ENCODE data around the gene FES.
A peak's percentile ranks its signal among the peaks of the same experiment; 100 is the strongest.

Gene FES

DNA sequence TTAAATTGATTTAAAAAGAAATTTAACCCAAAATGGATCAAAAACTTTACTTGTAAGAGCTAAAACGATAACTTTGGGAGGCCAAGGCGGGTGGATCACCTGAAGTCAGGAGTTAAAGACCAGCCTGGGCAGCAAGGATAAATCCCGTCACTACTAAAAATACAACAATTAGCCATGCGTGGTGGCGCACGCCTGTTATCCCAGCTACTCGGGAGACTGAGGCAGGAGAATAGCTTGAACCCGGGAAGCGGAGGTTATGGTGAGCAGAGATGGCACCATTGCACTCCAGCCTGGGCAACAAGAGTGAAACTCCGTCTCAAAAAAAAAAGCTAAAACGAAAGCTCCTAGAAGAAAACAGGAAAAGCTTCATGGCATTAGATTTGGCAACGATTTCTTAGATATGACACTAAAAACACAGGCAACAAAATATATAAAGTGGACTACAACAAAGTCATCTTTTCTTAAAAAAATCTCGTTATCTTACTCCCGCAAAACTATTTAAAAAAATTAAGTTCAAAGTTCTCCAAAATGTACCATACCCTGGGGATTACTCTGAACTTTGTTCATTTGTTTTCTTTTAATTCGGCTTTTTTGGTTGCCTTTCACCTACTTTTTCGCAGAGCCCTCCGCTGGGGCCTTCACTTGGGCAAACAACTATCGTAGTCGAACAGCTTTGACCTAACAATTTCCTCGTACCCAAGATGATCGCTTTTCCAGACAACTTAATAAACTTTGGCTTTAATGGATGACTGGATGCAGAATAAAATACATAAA lies 45.1 kb downstream of the FES start:
- H3K9me2 ChIP-seq (replicated peaks; ENCODE audit: control insufficient read depth, low read length) = no peaks in the 10 kb centered on the region
- peak overlapping the region; percentile 97 for H3K4me2 ChIP-seq (ENCODE audit: low read length)
- peaks cover 19% of the 10 kb centered on the region for H3F3A ChIP-seq (ENCODE audit: control insufficient read depth, insufficient read depth)
- H3K79me2 ChIP-seq (ENCODE audit: control insufficient read depth, low read length) = peaks cover 30% of the 10 kb centered on the region
- H3K4me3 ChIP-seq (ENCODE audit: low read length) = peak overlapping the region; percentile 98
- no peak for TF ChIP-seq EZH2phosphoT487 (IDR thresholded peaks at IDR 0.05; ENCODE audit: borderline replicate concordance, low read length)
- TF ChIP-seq, protein P1, sequence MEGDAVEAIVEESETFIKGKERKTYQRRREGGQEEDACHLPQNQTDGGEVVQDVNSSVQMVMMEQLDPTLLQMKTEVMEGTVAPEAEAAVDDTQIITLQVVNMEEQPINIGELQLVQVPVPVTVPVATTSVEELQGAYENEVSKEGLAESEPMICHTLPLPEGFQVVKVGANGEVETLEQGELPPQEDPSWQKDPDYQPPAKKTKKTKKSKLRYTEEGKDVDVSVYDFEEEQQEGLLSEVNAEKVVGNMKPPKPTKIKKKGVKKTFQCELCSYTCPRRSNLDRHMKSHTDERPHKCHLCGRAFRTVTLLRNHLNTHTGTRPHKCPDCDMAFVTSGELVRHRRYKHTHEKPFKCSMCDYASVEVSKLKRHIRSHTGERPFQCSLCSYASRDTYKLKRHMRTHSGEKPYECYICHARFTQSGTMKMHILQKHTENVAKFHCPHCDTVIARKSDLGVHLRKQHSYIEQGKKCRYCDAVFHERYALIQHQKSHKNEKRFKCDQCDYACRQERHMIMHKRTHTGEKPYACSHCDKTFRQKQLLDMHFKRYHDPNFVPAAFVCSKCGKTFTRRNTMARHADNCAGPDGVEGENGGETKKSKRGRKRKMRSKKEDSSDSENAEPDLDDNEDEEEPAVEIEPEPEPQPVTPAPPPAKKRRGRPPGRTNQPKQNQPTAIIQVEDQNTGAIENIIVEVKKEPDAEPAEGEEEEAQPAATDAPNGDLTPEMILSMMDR (IDR thresholded peaks at IDR 0.05; ENCODE audit: low read depth, low read length, poor library complexity, severe bottlenecking) = no peak
- no peaks in the 10 kb centered on the region for H3K9me3 ChIP-seq (ENCODE audit: control insufficient read depth, insufficient read depth, low read length)
- peaks cover 46% of the 10 kb centered on the region for H3K4me1 ChIP-seq (ENCODE audit: control insufficient read depth, low read length)
- H3K27me3 ChIP-seq (ENCODE audit: control insufficient read depth, low read length) = no peaks in the 10 kb centered on the region
- peak overlapping the region; percentile 91 for H3K27ac ChIP-seq (ENCODE audit: low read depth, low read length)
- H4K20me1 ChIP-seq (ENCODE audit: control insufficient read depth, insufficient read depth, low read depth, low read length) = no peaks in the 10 kb centered on the region
- peaks cover 15% of the 10 kb centered on the region for H3K36me3 ChIP-seq (ENCODE audit: control insufficient read depth, low read length)

- Histone ChIP-seq H3K27me3 (ENCODE audit: control insufficient read depth, low read length) (no peaks in the 10 kb centered on the region), H3K4me1 (ENCODE audit: control insufficient read depth, low read length) (peaks cover 56% of the 10 kb centered on the region), H3K36me3 (ENCODE audit: control insufficient read depth, low read length) (peaks cover 22% of the 10 kb centered on the region), H3K79me2 (ENCODE audit: control insufficient read depth, low read length) (peaks cover 37% of the 10 kb centered on the region), H3K27ac (ENCODE audit: low read depth, low read length) (peak overlapping the region; percentile 91), H3K4me2 (ENCODE audit: low read length) (peak overlapping the region; percentile 97), H3K9me2 (replicated peaks; ENCODE audit: control insufficient read depth, low read length) (no peaks in the 10 kb centered on the region), H3K9me3 (ENCODE audit: control insufficient read depth, insufficient read depth, low read length) (no peaks in the 10 kb centered on the region), H3F3A (ENCODE audit: control insufficient read depth, insufficient read depth) (peaks cover 13% of the 10 kb centered on the region), H3K4me3 (ENCODE audit: low read length) (peak overlapping the region; percentile 98), H4K20me1 (ENCODE audit: control insufficient read depth, insufficient read depth, low read depth, low read length) (no peaks in the 10 kb centered on the region)
- TF ChIP-seq, protein P1 (IDR thresholded peaks at IDR 0.05; ENCODE audit: low read depth, low read length, poor library complexity, severe bottlenecking) = no peak
- TF ChIP-seq EZH2phosphoT487 (IDR thresholded peaks at IDR 0.05; ENCODE audit: borderline replicate concordance, low read length) = no peak
These were observed 46.7 kb downstream of the FES start for GRCh38 chr15:90930861-90931574.

GRCh38 chr15:90931575-90931827 lies 47.2 kb downstream of the FES start:
- TF ChIP-seq, protein P1 (IDR thresholded peaks at IDR 0.05; ENCODE audit: low read depth, low read length, poor library complexity, severe bottlenecking) = no peak
- no peak for TF ChIP-seq EZH2phosphoT487 (IDR thresholded peaks at IDR 0.05; ENCODE audit: borderline replicate concordance, low read length)
- H3K27ac ChIP-seq (ENCODE audit: low read depth, low read length) = peak overlapping the region; percentile 91
- no peaks in the 10 kb centered on the region for H3K27me3 ChIP-seq (ENCODE audit: control insufficient read depth, low read length)
- H3K79me2 ChIP-seq (ENCODE audit: control insufficient read depth, low read length) = peaks cover 42% of the 10 kb centered on the region
- no peaks in the 10 kb centered on the region for H3K9me2 ChIP-seq (replicated peaks; ENCODE audit: control insufficient read depth, low read length)
- H3K4me2 ChIP-seq (ENCODE audit: low read length) = peak overlapping the region; percentile 97
- H3K4me3 ChIP-seq (ENCODE audit: low read length) = peak overlapping the region; percentile 98
- H3K4me1 ChIP-seq (ENCODE audit: control insufficient read depth, low read length) = peaks cover 61% of the 10 kb centered on the region
- 0 out of 2 replicates have a peak, but pooled peaks cover 5% of the 10 kb centered on the region for H4K20me1 ChIP-seq (ENCODE audit: control insufficient read depth, insufficient read depth, low read depth, low read length)
- H3K36me3 ChIP-seq (ENCODE audit: control insufficient read depth, low read length) = peaks cover 27% of the 10 kb centered on the region
- H3F3A ChIP-seq (ENCODE audit: control insufficient read depth, insufficient read depth) = peaks cover 13% of the 10 kb centered on the region
- no peaks in the 10 kb centered on the region for H3K9me3 ChIP-seq (ENCODE audit: control insufficient read depth, insufficient read depth, low read length)

All from DOHH2 (cell line).